Activated CD8-positive, alpha-beta memory T cell treated with anti-CD3 and anti-CD28 coated beads, Interleukin-2, amount 50 U/mL, for 24 hours (primary cell): ENCODE data around the gene NCDN.

Experiments used
- DNase-seq: peaks from one replicate; pipeline ENCODE4 v3.0.0-alpha.2; 2020; ENCODE audit errors: extremely low read depth

NCDN gene

DNA sequence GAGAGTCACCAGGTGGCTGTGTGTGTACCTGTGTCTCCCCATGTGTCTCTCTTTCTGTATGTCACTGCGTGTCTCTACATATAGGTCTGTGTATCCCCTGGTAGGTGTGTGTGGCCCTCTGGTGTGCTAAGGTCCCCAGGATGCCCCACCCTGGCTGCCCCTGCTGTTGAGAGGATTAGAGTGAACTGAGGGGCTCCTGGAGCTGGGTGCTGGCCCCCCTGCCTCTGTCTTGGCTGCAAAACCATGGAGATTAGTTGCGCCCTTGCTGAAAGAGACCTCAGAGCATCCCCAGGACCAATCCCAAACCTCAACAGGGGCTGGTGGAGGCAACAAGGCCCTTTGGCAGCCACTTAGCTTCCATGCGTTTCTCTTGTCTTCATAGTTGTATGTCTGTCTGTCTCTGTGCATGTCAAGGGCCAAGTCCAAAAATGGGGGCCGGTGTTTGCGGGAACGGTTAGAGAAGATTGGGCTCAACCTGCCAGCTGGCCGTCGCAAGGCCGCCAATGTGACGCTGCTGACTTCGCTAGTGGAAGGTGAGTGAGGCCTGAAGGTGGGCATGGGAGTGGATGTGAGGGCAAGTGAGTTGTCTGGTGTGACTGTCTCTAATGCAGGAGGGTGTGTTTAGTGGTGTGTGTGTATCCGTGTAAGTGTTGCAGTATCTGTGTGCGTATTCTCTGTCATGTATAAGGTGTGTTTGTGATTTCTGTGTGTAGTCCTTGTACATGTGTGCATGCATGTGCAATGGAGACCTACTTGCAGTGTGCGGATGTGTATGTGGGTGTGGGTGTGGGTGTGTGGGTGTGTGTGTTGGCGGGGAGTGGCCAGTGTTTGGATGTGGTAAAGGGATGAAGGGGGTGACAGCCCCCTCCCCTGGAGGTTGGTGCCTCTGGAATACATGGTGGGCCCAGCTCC lies 32.2 kb downstream of the NCDN start:
- no peak for DNase-seq

DNA sequence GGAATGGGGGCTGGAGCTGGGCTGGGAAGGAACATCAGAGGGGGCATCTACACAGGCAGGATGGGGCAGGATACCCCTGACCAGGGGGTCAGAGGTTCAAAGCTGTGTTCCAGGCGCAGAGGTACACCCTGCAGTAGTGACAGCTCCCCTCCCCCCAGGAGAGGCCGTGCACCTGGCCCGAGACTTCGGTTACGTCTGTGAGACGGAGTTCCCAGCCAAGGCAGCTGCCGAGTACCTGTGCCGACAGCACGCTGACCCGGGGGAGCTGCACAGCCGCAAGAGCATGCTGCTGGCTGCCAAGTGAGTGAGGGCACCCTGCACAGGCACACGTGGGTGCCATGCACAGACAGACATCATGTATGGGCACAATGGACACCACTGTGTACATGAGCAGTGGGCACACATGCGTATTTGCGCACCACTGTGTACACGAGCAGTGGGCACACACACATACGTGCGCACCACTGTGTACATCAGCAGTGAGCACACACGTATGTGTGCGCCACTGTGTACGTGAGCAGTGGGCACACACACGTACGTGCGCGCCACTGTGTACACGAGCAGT lies 33.0 kb downstream of the NCDN start:
- DNase-seq = no peak

DNA sequence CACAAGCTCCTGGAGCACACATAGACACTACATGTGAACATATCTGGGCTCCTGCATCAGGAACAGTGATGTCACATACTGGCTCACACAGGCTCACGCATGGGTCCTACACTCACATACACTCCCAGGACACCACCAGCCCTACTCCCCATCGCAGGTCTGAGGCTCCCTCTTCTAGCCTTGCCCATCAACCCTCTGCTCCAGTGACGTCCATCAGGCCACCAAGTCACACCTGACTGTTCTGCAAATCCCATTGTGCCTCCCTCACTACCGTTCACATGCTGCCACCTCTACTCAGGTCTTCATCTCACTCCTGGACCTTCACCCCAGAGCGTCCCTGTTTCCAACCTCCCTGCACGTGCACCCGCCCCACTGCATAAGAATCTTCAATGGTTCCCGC lies 33.6 kb downstream of the NCDN start:
- DNase-seq = no peak

DNA sequence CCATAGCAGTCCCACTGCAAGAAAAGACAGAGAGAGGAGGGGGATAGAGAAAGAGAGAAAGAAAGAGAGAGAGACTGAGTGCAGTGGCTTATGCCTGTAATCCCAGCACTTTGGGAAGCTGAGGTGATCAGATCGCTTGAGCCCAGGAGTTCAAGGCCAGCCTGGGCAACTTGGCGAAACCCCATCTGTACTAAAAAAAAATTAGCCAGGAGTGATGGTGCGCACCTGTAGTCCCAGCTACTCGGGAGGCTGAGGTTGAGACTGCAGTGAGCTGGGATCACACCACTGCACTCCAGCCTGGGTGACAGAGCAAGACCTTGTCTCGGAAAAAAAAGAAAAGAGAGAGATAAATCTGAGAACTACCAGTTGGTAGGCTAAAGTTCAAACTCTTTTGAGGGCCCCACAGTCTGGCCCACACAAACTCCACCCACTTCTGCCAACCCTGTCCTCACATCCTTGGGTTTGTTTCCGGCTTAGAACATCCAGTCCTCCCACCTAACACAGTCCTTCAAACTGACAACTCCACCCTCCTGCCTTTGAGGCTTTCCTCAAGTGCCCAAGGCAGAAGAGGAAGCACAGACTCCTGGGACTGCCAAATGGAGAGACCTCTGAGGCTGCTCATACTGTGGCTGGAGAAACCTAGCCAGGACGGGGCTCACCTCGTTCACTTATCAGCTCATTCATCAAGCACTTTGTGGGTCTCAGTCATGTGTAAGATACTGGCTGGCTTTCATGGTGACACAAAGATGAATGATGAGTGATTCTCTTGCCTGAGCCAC lies 35.6 kb downstream of the NCDN start:
- DNase-seq = no peak

DNA sequence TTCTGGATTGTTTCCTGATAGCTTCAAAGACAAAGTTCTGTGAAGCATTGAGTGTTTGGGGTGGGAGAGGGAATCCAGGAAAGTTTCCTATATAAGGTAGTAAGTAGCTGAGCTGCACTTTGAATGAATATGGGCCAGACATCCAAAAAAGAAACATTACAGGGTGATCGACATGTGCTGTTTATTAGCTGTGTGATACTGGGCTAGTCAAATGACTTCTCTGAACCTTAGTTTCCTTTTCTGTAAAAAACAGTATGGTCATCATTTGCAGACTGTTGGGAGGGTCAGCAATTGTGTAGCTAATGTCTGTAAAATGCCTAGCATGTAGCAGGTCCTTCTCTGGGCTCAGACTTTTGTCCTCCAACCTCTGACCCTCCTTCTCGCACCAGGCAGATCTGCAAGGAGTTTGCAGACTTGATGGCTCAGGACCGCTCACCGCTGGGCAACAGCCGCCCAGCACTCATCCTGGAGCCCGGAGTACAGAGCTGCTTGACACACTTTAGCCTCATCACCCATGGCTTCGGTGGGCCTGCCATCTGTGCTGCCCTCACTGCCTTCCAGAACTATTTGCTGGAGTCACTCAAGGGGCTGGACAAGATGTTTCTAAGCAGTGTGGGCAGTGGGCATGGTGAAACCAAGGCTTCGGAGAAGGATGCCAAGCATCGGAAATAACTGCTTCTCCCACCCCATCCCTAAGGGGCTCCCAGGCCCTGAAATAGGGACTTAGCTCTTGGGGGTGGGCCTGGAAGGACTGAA lies 36.6 kb downstream of the NCDN start:
- no peak for DNase-seq

DNA sequence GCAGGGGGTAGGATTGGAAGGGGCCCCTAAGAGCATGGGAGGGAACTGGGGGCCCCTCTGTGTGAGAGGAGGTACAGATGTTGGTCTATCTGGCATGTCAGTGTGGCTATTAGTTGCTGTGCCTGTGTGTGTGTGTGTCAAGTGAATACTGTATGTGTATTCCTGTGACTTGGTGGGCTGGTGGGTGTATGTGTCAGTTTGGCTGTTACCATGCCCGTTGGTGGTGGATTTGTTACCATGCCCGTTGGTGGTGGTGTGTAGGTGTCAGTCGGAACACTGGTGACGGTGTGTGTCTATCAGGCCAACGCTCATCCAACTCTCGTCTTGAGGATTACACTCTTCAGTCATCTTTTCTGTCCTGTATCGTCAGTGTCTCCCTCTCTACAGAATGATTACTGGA lies 38.1 kb downstream of the NCDN start:
- DNase-seq = no peak

DNA sequence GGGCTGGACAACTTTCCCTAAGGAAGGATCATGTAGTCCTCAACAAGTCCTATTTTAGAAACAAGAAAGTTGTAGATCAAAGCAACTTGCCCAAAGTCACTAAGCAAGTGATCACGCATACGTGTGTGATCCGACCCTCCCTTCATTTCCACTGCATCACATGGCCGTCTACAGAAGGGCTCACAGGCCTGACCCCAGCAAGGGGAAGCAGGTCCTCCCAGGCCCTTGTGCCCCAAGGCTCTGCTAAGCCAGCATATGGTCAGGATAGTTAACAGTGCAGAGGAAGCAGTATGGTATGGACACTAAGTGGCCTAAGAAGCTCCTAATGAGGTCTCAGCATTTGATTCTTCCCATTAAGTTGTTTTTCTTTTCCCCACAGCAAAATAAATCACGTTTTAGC lies 40.3 kb downstream of the NCDN start:
- no peak for DNase-seq

DNA sequence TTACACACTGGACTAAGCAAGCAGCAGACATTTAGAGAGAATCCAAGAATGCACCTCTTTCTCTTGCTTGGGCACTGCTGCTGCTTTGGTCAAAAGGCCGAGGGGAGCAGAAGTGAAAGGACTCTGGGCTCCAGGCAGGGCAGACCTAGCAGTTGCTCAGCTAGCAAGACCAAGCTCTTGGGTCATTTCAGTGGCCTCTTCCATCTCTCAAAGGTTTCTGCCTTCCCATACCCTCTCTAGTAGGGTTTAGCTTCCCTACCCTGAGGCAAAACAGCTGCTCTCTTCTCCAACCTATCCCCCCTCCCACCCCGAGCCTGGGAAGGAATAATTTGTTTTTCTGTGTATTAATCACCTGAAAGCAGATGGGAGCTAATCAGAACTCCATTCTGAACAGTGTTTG lies 41.3 kb downstream of the NCDN start:
- no peak for DNase-seq

DNA sequence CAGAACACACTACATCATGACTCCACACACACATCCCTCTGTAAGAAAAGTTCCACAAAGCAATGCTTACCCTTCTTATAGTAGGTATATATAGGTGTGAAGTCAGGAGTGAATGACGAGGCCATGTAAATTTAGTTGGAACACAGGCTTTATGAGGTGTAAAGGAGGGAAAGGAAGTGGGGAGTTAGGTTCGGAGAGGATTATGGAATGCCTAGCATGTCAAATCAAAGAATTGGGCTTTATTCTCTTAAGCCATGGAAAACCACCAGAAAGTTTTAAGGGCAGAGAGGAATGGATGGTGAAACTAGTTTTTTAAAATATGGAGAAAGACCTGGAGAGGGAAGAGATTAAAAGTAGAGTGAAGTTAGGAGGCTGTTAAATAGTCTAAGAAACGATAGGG lies 41.8 kb downstream of the NCDN start:
- DNase-seq = no peak

DNA sequence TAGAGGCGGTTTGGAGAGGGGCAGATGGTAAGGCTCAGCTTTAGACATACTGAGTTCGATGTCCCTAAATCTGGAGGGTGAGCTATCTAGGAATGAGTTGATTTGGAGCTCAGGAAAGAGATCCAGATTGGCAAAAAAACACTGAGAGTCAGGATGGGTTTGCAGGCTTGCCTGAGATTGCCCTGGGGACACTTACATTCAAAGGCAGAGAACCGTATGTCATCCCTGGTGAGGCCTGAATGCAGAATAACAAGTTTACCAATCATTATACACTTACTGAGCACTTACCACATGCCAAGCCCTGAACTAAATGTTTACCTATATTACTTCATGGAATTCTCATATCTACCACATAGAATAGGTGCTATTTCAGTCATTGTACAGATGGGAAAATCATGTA lies 43.0 kb downstream of the NCDN start:
- no peak for DNase-seq

DNA sequence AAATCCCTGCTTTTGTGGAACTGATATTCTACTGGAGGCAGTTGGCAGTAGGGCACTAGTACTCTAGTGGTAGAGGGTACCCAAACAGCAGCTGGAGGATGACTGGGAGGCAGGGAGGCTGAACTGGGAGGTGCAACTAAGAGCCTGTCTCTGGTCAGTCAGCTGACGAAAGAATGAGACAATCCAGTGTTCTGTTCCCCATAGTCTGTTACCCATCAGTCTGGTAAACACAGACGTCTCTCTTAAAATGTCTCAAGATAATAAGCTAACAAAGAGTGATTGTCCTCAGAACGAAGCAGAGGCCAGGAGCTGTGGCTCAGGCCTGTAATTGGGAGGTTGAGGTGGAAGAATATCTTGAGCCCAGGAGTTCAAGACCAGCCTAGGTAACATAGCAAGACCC lies 45.9 kb downstream of the NCDN start:
- DNase-seq = no peak

DNA sequence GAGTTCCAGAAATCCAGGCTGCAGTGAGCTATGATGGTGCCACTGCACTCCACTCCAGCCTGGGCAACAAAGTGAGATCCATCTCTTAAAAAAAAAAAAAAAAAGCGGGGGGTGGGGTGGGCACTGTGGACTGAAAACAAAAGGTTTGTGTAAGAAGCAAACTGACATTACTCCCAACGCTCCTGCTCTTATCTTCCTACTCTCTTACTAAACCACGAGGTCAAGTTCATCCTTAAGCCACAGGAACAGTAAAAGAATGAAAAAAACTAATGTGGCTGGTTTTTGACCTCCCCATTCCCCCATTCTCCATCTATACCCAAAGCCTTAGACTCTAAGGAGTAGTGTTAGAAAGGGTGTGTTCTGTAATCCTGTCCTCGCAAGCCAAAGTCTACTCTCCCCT lies 46.3 kb downstream of the NCDN start:
- DNase-seq = no peak

DNA sequence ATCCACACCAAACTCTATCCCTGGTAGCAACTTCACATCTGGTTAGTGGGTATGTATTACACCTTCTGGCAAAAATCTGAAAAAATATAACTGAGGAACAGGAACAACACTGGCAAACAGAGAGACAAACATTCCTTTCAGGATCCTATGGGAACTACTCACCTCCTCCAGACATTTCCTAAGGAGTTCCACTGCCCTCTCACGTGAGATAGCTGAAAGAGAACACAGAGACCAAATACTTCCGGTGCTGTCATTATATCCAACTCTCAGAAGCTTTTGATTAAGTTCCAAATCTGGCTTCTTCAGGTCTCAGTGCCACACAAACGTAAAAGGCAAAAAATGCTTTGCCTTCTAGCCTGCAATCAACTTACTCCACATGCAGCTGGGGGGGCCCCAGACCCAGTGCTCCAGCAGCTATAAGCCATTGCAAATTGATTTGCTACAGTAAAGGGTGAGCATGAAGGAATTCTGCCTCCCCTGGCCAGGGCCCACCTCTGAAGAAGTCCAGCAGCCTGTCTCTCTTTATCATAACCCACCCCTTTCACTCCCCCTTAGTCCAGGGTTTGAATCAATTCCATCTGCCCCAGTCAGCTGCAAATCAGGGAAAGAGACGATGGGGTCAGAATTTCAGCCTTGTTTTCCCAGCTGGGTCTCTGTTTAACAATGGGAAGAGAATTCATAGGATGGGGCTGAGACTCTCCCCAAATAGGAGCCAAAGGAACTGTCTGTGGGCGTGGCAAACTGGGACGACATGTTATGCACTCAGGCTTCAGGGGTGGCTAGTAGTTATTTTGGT lies 47.7 kb downstream of the NCDN start:
- DNase-seq = no peak

DNA sequence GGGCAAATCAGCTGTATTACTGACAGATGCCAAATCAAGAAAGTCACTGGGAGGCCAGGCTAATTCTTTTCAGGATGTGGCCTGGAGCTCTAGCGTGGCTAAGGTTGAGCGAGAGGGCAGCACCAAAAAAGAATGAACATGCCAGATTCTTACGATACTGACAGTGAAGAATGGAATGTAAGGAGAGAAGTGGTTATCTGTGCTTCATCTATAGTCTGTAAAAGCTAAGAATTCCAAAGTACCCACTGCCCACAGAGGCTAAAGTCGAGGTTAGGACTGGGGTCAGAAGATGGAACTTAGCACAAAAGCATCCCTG lies 48.2 kb downstream of the NCDN start:
- no peak for DNase-seq

DNA sequence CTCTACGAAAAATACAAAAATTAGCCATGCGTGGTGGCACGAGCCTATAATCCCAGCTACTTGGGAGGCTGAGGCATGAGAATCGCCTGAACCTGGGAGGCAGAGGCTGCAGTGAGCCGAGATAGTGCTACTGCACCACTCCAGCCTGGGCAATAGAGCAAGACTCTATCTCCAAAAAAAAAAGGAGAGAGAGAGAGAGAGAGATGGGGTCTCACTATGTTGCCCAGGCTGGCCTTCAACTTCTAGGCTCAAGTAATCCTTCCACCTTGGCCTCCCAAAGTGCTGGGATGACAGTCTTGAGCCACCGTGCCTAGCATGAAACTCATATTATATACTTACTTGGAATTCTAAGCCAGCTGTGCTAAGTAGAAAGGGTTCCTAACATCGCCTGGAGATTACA lies 54.1 kb downstream of the NCDN start:
- DNase-seq = no peak

DNA sequence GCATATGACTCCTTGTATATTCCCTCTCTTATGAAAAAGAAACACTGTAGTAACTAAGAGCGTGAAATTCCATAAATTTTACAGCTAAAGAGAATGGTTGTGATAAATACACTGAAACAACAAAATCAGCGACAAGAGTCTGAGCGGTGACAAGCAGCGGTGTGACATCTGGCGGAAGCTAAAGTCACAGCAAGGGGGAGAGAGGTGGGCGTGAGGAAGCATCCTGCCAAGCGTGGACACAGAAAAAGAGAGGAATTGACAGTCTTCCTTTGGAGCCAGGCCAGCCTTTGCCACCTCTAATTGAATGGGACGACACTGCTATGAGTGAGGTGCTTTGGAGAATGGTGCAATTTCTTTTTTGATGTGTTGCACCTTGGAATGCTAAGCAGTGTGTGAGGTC lies 57.8 kb downstream of the NCDN start:
- DNase-seq = no peak
